ENCODE measurements around the gene E2F6. TPM values are rescaled to one million over a fixed set of nuclear protein-coding genes. Genes with fewer than 3 reads are reported as not detected.

Gene E2F6
- total and polyA plus RNA-seq, 9 of the 15 experiments (the other 6 are each of a cell fraction or from before 2014, with no cell fraction given), result 13.6 to 33.9 (median 26.1) TPM

DNA sequence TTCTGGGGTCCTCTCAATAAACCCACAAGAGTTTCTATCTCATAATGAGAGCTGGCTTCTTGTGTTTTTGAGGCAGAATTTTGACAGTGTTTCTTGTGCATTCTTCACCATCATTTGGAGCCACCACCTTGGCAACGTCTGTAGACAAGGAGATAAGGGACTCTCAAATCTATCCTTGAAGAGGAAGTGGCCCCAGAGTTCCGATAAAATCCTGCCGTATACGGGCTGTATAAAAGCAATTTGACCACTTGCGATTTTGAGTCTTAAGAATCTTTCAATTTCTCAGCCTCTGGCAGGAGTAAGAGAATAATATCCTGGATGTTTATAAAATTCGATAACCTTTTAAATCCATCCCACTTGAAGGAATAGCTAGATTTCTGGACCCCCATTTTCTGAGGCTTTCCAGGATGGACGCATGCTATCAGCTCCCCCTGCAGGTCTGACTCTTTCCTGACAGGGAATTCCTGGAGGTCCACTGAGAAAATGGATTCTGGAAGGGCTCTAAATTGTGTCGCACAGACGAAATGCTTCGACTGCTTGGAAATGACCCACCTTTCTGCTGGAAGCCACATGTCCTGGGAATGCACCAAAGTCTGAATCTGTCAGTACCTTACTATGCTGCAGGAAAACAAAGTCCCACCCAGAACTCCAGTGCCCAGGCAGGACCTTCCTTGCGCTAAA is 54.1 kb downstream of the E2F6 start (continued):
- TF ChIP-seq, protein P1, sequence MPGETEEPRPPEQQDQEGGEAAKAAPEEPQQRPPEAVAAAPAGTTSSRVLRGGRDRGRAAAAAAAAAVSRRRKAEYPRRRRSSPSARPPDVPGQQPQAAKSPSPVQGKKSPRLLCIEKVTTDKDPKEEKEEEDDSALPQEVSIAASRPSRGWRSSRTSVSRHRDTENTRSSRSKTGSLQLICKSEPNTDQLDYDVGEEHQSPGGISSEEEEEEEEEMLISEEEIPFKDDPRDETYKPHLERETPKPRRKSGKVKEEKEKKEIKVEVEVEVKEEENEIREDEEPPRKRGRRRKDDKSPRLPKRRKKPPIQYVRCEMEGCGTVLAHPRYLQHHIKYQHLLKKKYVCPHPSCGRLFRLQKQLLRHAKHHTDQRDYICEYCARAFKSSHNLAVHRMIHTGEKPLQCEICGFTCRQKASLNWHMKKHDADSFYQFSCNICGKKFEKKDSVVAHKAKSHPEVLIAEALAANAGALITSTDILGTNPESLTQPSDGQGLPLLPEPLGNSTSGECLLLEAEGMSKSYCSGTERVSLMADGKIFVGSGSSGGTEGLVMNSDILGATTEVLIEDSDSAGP (CRISPR knock-in tag; IDR thresholded peaks at IDR 0.05), result no peak
- no peak for TF ChIP-seq KLF16 (IDR thresholded peaks at IDR 0.05)
- TF ChIP-seq ETV5 (CRISPR knock-in tag; IDR thresholded peaks at IDR 0.05; ENCODE audit: low read depth), result 0 out of 2 replicates have a peak, but pooled peaks have one; percentile 20
- no peak for TF ChIP-seq ZNF699 (CRISPR knock-in tag; IDR thresholded peaks at IDR 0.05; ENCODE audit: insufficient replicate concordance)
- no peak for TF ChIP-seq ZNF3 (CRISPR knock-in tag; IDR thresholded peaks at IDR 0.05)
- no peak for TF ChIP-seq BRF1 (IDR thresholded peaks at IDR 0.05; ENCODE audit: borderline replicate concordance, extremely low read depth, insufficient read length)
- 0 out of 2 replicates have a peak, but pooled peaks have one; percentile 59 for TF ChIP-seq ZNF766 (CRISPR knock-in tag; conservative IDR thresholded peaks at IDR 0.05)
- TF ChIP-seq SRF (CRISPR knock-in tag; IDR thresholded peaks at IDR 0.05), result peak in 1 of 2 experiments; percentile 37; a peak in 1 of 4 replicates
- TF ChIP-seq, protein P2, sequence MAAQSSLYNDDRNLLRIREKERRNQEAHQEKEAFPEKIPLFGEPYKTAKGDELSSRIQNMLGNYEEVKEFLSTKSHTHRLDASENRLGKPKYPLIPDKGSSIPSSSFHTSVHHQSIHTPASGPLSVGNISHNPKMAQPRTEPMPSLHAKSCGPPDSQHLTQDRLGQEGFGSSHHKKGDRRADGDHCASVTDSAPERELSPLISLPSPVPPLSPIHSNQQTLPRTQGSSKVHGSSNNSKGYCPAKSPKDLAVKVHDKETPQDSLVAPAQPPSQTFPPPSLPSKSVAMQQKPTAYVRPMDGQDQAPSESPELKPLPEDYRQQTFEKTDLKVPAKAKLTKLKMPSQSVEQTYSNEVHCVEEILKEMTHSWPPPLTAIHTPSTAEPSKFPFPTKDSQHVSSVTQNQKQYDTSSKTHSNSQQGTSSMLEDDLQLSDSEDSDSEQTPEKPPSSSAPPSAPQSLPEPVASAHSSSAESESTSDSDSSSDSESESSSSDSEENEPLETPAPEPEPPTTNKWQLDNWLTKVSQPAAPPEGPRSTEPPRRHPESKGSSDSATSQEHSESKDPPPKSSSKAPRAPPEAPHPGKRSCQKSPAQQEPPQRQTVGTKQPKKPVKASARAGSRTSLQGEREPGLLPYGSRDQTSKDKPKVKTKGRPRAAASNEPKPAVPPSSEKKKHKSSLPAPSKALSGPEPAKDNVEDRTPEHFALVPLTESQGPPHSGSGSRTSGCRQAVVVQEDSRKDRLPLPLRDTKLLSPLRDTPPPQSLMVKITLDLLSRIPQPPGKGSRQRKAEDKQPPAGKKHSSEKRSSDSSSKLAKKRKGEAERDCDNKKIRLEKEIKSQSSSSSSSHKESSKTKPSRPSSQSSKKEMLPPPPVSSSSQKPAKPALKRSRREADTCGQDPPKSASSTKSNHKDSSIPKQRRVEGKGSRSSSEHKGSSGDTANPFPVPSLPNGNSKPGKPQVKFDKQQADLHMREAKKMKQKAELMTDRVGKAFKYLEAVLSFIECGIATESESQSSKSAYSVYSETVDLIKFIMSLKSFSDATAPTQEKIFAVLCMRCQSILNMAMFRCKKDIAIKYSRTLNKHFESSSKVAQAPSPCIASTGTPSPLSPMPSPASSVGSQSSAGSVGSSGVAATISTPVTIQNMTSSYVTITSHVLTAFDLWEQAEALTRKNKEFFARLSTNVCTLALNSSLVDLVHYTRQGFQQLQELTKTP (IDR thresholded peaks at IDR 0.05; ENCODE audit: low read depth in 1 of 2, partially characterized antibody in 2 of 2), result peak; percentile 36 to 86
- TF ChIP-seq BDP1 (IDR thresholded peaks at IDR 0.05; ENCODE audit: insufficient read depth, insufficient read length), result no peak
- no peak for TF ChIP-seq NR4A1 (CRISPR knock-in tag; IDR thresholded peaks at IDR 0.05)
- no peak for TF ChIP-seq NR4A1 (tag; IDR thresholded peaks at IDR 0.05)
- TF ChIP-seq SETDB1 (IDR thresholded peaks at IDR 0.05; ENCODE audit: low read length), result no peak
- TF ChIP-seq ZNF23 (CRISPR knock-in tag; IDR thresholded peaks at IDR 0.05), result no peak
- TF ChIP-seq, protein P3, sequence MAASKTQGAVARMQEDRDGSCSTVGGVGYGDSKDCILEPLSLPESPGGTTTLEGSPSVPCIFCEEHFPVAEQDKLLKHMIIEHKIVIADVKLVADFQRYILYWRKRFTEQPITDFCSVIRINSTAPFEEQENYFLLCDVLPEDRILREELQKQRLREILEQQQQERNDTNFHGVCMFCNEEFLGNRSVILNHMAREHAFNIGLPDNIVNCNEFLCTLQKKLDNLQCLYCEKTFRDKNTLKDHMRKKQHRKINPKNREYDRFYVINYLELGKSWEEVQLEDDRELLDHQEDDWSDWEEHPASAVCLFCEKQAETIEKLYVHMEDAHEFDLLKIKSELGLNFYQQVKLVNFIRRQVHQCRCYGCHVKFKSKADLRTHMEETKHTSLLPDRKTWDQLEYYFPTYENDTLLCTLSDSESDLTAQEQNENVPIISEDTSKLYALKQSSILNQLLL (CRISPR knock-in tag; IDR thresholded peaks at IDR 0.05; ENCODE audit: borderline replicate concordance), result no peak
- TF ChIP-seq, protein P4, sequence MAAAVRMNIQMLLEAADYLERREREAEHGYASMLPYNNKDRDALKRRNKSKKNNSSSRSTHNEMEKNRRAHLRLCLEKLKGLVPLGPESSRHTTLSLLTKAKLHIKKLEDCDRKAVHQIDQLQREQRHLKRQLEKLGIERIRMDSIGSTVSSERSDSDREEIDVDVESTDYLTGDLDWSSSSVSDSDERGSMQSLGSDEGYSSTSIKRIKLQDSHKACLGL (CRISPR knock-in tag; IDR thresholded peaks at IDR 0.05; ENCODE audit: borderline replicate concordance, poor library complexity, severe bottlenecking), result no peak
- TF ChIP-seq, protein P5, sequence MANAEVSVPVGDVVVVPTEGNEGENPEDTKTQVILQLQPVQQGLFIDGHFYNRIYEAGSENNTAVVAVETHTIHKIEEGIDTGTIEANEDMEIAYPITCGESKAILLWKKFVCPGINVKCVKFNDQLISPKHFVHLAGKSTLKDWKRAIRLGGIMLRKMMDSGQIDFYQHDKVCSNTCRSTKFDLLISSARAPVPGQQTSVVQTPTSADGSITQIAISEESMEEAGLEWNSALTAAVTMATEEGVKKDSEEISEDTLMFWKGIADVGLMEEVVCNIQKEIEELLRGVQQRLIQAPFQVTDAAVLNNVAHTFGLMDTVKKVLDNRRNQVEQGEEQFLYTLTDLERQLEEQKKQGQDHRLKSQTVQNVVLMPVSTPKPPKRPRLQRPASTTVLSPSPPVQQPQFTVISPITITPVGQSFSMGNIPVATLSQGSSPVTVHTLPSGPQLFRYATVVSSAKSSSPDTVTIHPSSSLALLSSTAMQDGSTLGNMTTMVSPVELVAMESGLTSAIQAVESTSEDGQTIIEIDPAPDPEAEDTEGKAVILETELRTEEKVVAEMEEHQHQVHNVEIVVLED (CRISPR knock-in tag; IDR thresholded peaks at IDR 0.05), result no peak
- TF ChIP-seq RCOR1 (IDR thresholded peaks at IDR 0.05; ENCODE audit: borderline replicate concordance in 1 of 2, low read depth in 2 of 2, low read length in 2 of 2), result peak in 1 of 2 experiments; percentile 54; a peak in 2 of 4 replicates

Measured in K562 (cell line).